PFSK-1 (cell line): ENCODE data around the gene DTX1.

Experiments used
- POLR2AphosphoS5 ChIP-seq: IDR thresholded peaks from 2 replicates; pipeline ENCODE4 v1.6.1; 2012; ENCODE audit warnings: low read depth, mild to moderate bottlenecking, control low read depth, low read length, moderate library complexity
- REST ChIP-seq, 2 experiments: IDR thresholded peaks; 2 replicates each; pipeline versions ENCODE4 v1.6.1 to v1.8.0; 2011 to 2012; ENCODE audit warnings: low read depth in 2 of 2, low read length in 2 of 2, control low read depth in 1 of 2, inconsistent platforms in 1 of 2, mild to moderate bottlenecking in 1 of 2, moderate library complexity in 1 of 2; ENCODE audit not compliant: insufficient read depth in 1 of 2
- SIN3A ChIP-seq: IDR thresholded peaks from 2 replicates; pipeline ENCODE4 v1.6.1; 2012; ENCODE audit warnings: mild to moderate bottlenecking, low read length, moderate library complexity, borderline replicate concordance; ENCODE audit not compliant: insufficient read depth
- TAF1 ChIP-seq: IDR thresholded peaks from 2 replicates; pipeline ENCODE4 v1.6.1; 2012; ENCODE audit warnings: low read length, control low read depth, borderline replicate concordance; ENCODE audit not compliant: insufficient read depth

- no peak for TF ChIP-seq POLR2AphosphoS5
- TF ChIP-seq TAF1 = no peak
- no peak for TF ChIP-seq REST (IDR thresholded peaks at IDR 0.05; ENCODE audit: insufficient read depth in 1 of 2, low read depth in 2 of 2, low read length in 2 of 2)
- no peak for TF ChIP-seq SIN3A
These were observed 49.2 kb downstream of the DTX1 start for GRCh38 chr12:113105606-113106271.
